Fibroblast of pulmonary artery (primary cell): ENCODE measurements around the gene SEMA7A.

Experiments
- DNase-seq: peaks from one replicate; pipeline ENCODE4 v3.0.0-alpha.2; 2010; ENCODE audit warnings: low read depth
- H3K4me3 ChIP-seq: replicated peaks from 2 replicates; pipeline ENCODE4 v1.5.1; 2011; ENCODE audit warnings: low read depth, mild to moderate bottlenecking, control low read depth, low read length, moderate library complexity
- TF ChIP-seq, protein P1 (sequence below): IDR thresholded peaks from 2 replicates; pipeline ENCODE4 v1.5.1; 2011; ENCODE audit warnings: mild to moderate bottlenecking, control low read depth, low read length, inconsistent platforms; ENCODE audit errors: missing control alignments

Gene SEMA7A

DNA sequence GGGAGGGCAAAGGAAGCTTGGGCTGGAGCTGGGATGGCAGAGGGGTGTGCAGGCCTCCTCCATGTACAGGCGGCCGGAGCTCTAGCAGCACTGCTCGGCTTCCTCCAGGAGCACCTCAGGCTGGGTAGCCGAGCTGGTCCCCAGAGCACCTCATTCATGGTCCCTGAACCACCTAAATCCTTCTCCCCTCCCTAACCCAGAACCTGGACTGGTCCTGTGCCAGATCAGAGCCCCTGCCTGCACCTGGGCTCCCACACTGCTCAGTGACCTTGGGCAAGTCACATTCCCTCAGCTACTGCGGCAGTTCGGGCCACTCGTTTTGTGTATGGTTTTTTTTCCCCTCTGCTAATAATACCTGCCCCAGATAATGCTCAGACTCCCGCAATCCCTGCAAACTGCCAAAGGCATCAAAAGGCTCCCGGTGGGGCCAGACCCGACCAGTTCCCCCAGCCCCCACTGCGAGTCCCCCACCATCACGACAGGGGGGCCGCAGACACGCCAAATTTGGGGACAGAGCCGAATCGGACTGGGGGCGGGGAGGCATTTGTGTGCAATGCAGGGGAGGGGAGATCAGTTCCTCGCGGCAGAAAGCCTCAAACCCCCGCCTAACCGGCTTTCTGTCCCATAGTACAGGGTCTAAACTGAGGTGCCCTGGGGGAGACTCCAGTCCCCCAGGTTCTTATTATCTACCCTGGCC lies 1.3 kb downstream of the SEMA7A start:
- H3K4me3 ChIP-seq = peak overlapping the region; percentile 40
- TF ChIP-seq, protein P1, sequence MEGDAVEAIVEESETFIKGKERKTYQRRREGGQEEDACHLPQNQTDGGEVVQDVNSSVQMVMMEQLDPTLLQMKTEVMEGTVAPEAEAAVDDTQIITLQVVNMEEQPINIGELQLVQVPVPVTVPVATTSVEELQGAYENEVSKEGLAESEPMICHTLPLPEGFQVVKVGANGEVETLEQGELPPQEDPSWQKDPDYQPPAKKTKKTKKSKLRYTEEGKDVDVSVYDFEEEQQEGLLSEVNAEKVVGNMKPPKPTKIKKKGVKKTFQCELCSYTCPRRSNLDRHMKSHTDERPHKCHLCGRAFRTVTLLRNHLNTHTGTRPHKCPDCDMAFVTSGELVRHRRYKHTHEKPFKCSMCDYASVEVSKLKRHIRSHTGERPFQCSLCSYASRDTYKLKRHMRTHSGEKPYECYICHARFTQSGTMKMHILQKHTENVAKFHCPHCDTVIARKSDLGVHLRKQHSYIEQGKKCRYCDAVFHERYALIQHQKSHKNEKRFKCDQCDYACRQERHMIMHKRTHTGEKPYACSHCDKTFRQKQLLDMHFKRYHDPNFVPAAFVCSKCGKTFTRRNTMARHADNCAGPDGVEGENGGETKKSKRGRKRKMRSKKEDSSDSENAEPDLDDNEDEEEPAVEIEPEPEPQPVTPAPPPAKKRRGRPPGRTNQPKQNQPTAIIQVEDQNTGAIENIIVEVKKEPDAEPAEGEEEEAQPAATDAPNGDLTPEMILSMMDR = no peak
- no peak for DNase-seq

DNA sequence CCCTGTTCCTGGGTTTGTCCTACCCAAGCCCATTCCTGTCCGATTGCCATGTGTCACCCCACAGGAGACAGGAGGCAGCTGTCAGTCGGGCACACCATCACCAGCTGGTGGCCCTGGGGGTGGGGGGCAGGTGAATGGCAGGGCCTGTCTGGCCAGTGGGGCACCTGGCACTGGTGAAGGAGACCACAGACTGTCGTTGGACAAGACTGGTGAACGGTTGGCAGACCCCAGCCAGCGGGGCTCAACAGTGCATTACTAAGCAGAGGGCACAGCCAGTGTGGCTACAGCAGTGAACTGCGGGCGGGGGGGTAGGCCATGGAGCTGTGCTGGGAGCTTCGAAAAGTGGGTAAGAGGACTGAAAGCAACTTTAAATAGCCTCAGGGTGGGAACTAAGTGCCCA lies 2.1 kb downstream of the SEMA7A start:
- TF ChIP-seq, protein P1 = no peak
- no peak overlapping the region for H3K4me3 ChIP-seq
- DNase-seq = no peak

- H3K4me3 ChIP-seq = no peak overlapping the region
These were observed 2.6 kb downstream of the SEMA7A start for GRCh38 chr15:74431116-74431515.

DNA sequence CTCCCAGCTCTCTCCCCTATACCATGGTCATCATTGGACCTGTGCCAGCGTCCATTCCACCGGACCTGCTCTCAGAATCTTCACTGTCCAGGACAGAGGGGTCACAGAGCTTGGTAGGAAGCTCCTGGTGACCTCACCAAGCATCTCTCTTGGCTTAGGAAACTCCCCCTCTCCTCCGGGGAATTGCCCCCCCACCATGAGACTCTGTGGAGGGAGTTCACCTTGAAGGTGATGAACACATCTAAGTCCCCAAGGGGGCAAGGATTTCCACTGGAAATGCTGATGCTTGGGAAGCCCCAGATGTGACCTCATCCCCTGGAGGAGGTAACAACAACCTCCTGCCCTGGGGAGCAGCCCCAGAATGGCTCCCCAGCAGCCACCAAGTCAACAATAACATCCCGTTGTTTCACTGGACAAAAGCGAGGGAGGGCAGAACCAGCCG lies 3.2 kb downstream of the SEMA7A start:
- no peak for DNase-seq
- H3K4me3 ChIP-seq = no peak overlapping the region

More at GRCh38 chr15:74431116-74431515, 2.6 kb downstream of the SEMA7A start:
- TF ChIP-seq, protein P1 = no peak
- no peak for DNase-seq

DNA sequence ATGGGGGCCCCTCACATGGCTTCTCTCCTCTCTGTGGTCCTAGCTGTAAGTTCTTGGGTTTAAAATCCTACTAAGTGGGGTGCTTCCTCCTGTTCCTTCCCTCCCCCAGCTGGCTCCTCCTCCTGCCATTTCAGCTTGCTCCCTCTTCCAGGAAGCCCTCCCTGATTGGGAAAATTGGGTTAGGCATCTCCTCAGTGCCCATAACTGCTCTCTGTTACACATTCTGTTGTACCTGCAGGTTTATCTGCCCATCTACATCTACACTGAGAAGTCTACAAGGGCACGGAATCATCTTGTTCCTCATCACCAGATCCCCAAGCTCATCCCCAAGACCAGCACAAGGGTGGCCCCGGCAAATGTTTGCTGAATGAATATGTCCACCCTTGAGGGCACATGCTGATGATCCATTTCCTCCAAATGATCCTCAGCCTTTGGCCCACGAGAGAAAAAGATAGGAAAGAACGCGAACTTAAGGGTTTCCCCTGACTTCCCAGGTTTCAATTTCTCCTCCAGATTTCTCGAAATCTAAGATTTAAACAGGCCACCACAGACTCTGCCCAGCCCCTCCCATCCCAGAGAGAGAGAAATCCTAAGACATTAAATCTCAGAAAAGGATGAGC lies 3.9 kb downstream of the SEMA7A start:
- TF ChIP-seq, protein P1 = no peak
- no peak for DNase-seq
- H3K4me3 ChIP-seq = no peak overlapping the region

More for the DNA sequence above, 3.2 kb downstream of the SEMA7A start:
- TF ChIP-seq, protein P1 = no peak

DNA sequence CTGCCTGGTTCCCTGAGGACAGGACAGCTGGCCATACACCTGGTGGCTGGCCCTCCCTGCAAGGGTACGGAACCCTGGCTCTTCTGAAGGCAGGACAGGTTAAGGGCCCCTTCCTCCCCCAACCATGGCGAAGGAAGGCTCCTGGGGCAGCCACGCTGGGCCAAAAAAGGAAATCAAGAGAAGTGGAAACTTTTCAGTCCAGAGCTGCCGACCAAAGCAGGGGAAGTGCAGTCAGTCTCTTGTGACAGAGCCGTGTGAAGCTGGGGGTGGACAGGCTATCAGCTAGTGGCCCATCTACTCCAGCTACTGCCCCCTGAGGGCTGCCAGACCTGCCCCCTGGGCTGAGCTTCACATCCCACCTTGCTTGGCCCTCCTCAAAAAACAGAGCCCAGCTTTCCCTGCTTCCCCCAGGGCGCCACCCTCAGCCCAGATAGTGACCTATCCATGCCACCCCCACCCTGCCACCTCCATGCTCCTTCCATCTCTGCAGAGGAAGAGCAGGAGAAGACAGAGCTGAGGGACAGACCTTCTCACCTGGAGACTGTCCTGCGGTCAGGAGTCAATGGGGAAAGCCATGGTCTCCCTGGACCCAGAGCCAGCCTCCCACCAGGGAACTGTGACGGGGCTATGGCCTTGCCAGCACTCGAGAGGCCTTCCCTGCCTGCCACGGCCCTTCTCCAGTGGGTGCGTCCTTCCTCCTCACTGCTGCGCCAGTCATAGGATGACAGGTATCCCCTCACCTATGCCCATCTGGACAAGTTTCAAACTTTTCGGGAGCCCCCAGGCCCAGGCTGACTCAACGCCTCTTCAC lies 4.6 kb downstream of the SEMA7A start:
- TF ChIP-seq, protein P1 = no peak
- H3K4me3 ChIP-seq = no peak overlapping the region

More for the DNA sequence above, 4.6 kb downstream of the SEMA7A start:
- DNase-seq = no peak
